Smooth muscle cell of the brain vasculature (primary cell): ENCODE measurements around the gene SENP1.
"Not testable (repeated sequence)": the region's sequence is repeated elsewhere in the genome, so short reads cannot be mapped to it uniquely, and the experiment has no call there.

Experiments used
- DNase-seq: peaks from one replicate; pipeline ENCODE4 v3.0.0-alpha.2; 2012; ENCODE audit warnings: low read depth, low spot score

Gene SENP1

GRCh38 chr12:48105867-48106680, at the start of gene SENP1:
TSS of gene SENP1 (minus strand) at chr12:48106079. CDS start at chr12:48101472, 4,607 bp downstream.
- DNase-seq, result peak; percentile 69

GRCh38 chr12:48151103-48151771, 45.4 kb upstream of the SENP1 start:
- DNase-seq, result no peak

GRCh38 chr12:48145981-48146380, 40.1 kb upstream of the SENP1 start:
- DNase-seq, result no peak

- no peak for DNase-seq
Measured at GRCh38 chr12:48143898-48144297, 38.0 kb upstream of the SENP1 start.

GRCh38 chr12:48142818-48143674, 37.2 kb upstream of the SENP1 start:
- no peak for DNase-seq

- DNase-seq, result no peak
Measured at GRCh38 chr12:48135027-48135426, 29.1 kb upstream of the SENP1 start.

GRCh38 chr12:48132826-48133225, 26.9 kb upstream of the SENP1 start:
- no peak for DNase-seq

- no peak for DNase-seq
Measured at GRCh38 chr12:48131517-48131916, 25.6 kb upstream of the SENP1 start.

GRCh38 chr12:48129376-48129775, 23.5 kb upstream of the SENP1 start:
- DNase-seq, result no peak

GRCh38 chr12:48128800-48129199, 22.9 kb upstream of the SENP1 start:
- no peak for DNase-seq

GRCh38 chr12:48126953-48127630, 21.2 kb upstream of the SENP1 start:
- DNase-seq, result no peak

GRCh38 chr12:48125985-48126384, 20.1 kb upstream of the SENP1 start:
- DNase-seq, result no peak

GRCh38 chr12:48125542-48125941, 19.7 kb upstream of the SENP1 start:
- DNase-seq, result not testable (repeated sequence)

GRCh38 chr12:48123169-48123568, 17.3 kb upstream of the SENP1 start:
- no peak for DNase-seq

GRCh38 chr12:48122065-48122834, 16.4 kb upstream of the SENP1 start:
- DNase-seq, result no peak

- no peak for DNase-seq
Measured at GRCh38 chr12:48121522-48121921, 15.6 kb upstream of the SENP1 start.

- peak; percentile 4 for DNase-seq
Measured at GRCh38 chr12:48119834-48120195, 13.9 kb upstream of the SENP1 start.

- peak; percentile 73 for DNase-seq
Measured at GRCh38 chr12:48119078-48119833, 13.4 kb upstream of the SENP1 start, which contains the start of gene PFKM. TSS of gene PFKM (plus strand) at chr12:48119364. CDS start at chr12:48122775, 3,411 bp downstream.

GRCh38 chr12:48118284-48118871, 12.5 kb upstream of the SENP1 start:
- no peak for DNase-seq

GRCh38 chr12:48115957-48116356, 10.1 kb upstream of the SENP1 start:
- DNase-seq, result no peak
